ENCODE measurements around the gene ARHGEF10L. TPM values are rescaled to one million over a fixed set of nuclear protein-coding genes. Genes with fewer than 3 reads are reported as not detected.
A peak's percentile ranks its signal among the peaks of the same experiment; 100 is the strongest.

ARHGEF10L gene
- total RNA-seq, 1 donor from 2014 or later, result 39.9 TPM

- DNase-seq, result no peak
Observed at GRCh38 chr1:17523321-17524041, 16.0 kb upstream of the ARHGEF10L start.

GRCh38 chr1:17524645-17525044, 14.9 kb upstream of the ARHGEF10L start:
- no peak for DNase-seq

- DNase-seq, result no peak
Observed at GRCh38 chr1:17525996-17526686, 13.4 kb upstream of the ARHGEF10L start.

- peak; percentile 58 for DNase-seq
Observed at GRCh38 chr1:17527036-17527914, 12.2 kb upstream of the ARHGEF10L start.

GRCh38 chr1:17529381-17529780, 10.1 kb upstream of the ARHGEF10L start:
- no peak for DNase-seq

- no peak for DNase-seq
Observed at GRCh38 chr1:17531343-17531681, 8.2 kb upstream of the ARHGEF10L start.

GRCh38 chr1:17531682-17532487, 7.6 kb upstream of the ARHGEF10L start:
- peak; percentile 76 for DNase-seq

GRCh38 chr1:17533201-17533600, 6.3 kb upstream of the ARHGEF10L start:
- DNase-seq, result no peak

- no peak for DNase-seq
Observed at GRCh38 chr1:17535300-17535936, 4.1 kb upstream of the ARHGEF10L start.

GRCh38 chr1:17538010-17538409, 1.5 kb upstream of the ARHGEF10L start:
- DNase-seq, result peak; percentile 20

- peak; percentile 73 for DNase-seq
Observed at GRCh38 chr1:17538428-17539117, 925 bp upstream of the ARHGEF10L start.

- DNase-seq, result no peak
Observed at GRCh38 chr1:17539118-17539476, 401 bp upstream of the ARHGEF10L start.

GRCh38 chr1:17540255-17541001, 930 bp downstream of the ARHGEF10L start:
- peak; percentile 89 for DNase-seq

GRCh38 chr1:17542645-17543044, 3.1 kb downstream of the ARHGEF10L start:
- DNase-seq, result no peak

- no peak for DNase-seq
Observed at GRCh38 chr1:17544776-17545350, 5.4 kb downstream of the ARHGEF10L start.

GRCh38 chr1:17545356-17545755, 5.9 kb downstream of the ARHGEF10L start:
- DNase-seq, result no peak

GRCh38 chr1:17546946-17547670, 7.6 kb downstream of the ARHGEF10L start:
- DNase-seq, result peak; percentile 47

GRCh38 chr1:17549384-17549783, 9.9 kb downstream of the ARHGEF10L start:
- no peak for DNase-seq
